OCI-LY7 (cell line): ENCODE data around the gene MCOLN3. TPM values are rescaled to one million over a fixed set of nuclear protein-coding genes. Genes with fewer than 3 reads are reported as not detected.
A peak's percentile ranks its signal among the peaks of the same experiment; 100 is the strongest.

Experiments used
- BruUV-seq: library from RNA; stranded (reverse); fragments of 400-500 nt; replicated peaks from 2 replicates; lab custom pipeline; 2021; lab: Mats Ljungman, UMichigan
- CTCF ChIA-PET: fragments of 300-600 bp; sonication (Branson Sonifier 250); formaldehyde crosslinking; loops from one replicate; lab custom pipeline; 2022; ENCODE audit warnings: antibody characterized with exemption; ENCODE audit not compliant: unreplicated experiment; lab: Charles Lee
- POLR2A ChIA-PET: fragments of 300-600 bp; sonication (Branson Sonifier 250); formaldehyde crosslinking; loops from one replicate; lab custom pipeline; 2022; ENCODE audit warnings: antibody characterized with exemption; lab: Charles Lee
- DNase-seq: peaks from one replicate; pipeline ENCODE4 v3.0.0-alpha.2; 2015; ENCODE audit warnings: low spot score
- H2AFZ ChIP-seq: fragments of 200-600 bp; sonication (generic), shearing (Covaris generic); 2 replicates; pipeline ENCODE4 v1.6.1; 2014; ENCODE audit warnings: mild to moderate bottlenecking, antibody characterized with exemption, low read length, moderate library complexity
- H3K27ac ChIP-seq: fragments of 200-600 bp; sonication (generic); 2 replicates; pipeline ENCODE4 v1.5.1; 2014; ENCODE audit warnings: mixed run types, low read depth, mild to moderate bottlenecking, moderate library complexity, low read length, inconsistent platforms; ENCODE audit not compliant: poor library complexity, severe bottlenecking
- H3K36me3 ChIP-seq: fragments of 200-600 bp; sonication (generic); 2 replicates; pipeline ENCODE4 v1.6.1; 2014; ENCODE audit warnings: mild to moderate bottlenecking, antibody characterized with exemption, low read length, moderate library complexity, mixed read lengths; ENCODE audit not compliant: insufficient read depth
- H3K4me1 ChIP-seq: fragments of 200-600 bp; sonication (generic); 2 replicates; pipeline ENCODE4 v1.5.1; 2014; ENCODE audit warnings: mild to moderate bottlenecking, low read length; ENCODE audit not compliant: insufficient read depth, poor library complexity, severe bottlenecking
- H3K4me2 ChIP-seq: fragments of 200-600 bp; sonication (generic); 2 replicates; pipeline ENCODE4 v1.6.1; 2014; ENCODE audit warnings: mild to moderate bottlenecking, low read length
- H3K4me3 ChIP-seq: fragments of 200-600 bp; sonication (generic); 2 replicates; pipeline ENCODE4 v1.5.1; 2014; ENCODE audit warnings: mild to moderate bottlenecking, low read depth, low read length; ENCODE audit not compliant: poor library complexity, severe bottlenecking
- H3K79me2 ChIP-seq: fragments of 200-600 bp; sonication (generic); 2 replicates; pipeline ENCODE4 v1.6.1; 2016; ENCODE audit warnings: low read depth, mild to moderate bottlenecking, low read length, moderate library complexity, mixed read lengths; ENCODE audit not compliant: insufficient read depth
- H3K9me2 ChIP-seq: fragments of 200-600 bp; sonication (generic); 2 replicates; pipeline ENCODE4 v1.6.1; 2016; ENCODE audit warnings: mild to moderate bottlenecking, low read length, mixed read lengths; ENCODE audit not compliant: insufficient read depth
- H3K9me3 ChIP-seq: fragments of 200-600 bp; sonication (generic); 2 replicates; pipeline ENCODE4 v1.6.1; 2014; ENCODE audit warnings: mild to moderate bottlenecking, mixed run types, low read length, mixed read lengths
- H4K20me1 ChIP-seq: fragments of 200-600 bp; sonication (generic); 2 replicates; pipeline ENCODE4 v1.6.1; 2014; ENCODE audit warnings: mild to moderate bottlenecking, antibody characterized with exemption, low read length, moderate library complexity, mixed read lengths; ENCODE audit not compliant: insufficient read depth
- CTCF ChIP-seq: fragments of 200-600 bp; sonication (generic); conservative IDR thresholded peaks from 2 replicates; pipeline ENCODE4 v1.5.1; 2014; ENCODE audit warnings: mild to moderate bottlenecking, antibody characterized with exemption, low read length, moderate library complexity, mixed read lengths
- EZH2phosphoT487 ChIP-seq: fragments of 200-600 bp; sonication (generic); IDR thresholded peaks from 2 replicates; pipeline ENCODE4 v1.6.1; 2018; ENCODE audit warnings: low read depth, borderline replicate concordance, mild to moderate bottlenecking, mixed run types, antibody characterized with exemption, low read length, moderate library complexity, mixed read lengths
- intact Hi-C: fragments of 100-400 bp; cut with micrococcal nuclease; formaldehyde crosslinking; loops from one replicate; pipeline ENCODE4 v1.10.0; 2022; ENCODE audit not compliant: unreplicated experiment
- total RNA-seq, 2 experiments: library from RNA; depleted of rRNA in 1 of 2; stranded (reverse); fragments of >200 nt in 1 of 2; shearing (Covaris generic) in 1 of 2; gene quantifications; 2 replicates each; pipeline ENCODE4 v1.2.3, GENCODE V29; 2014 to 2022

Gene MCOLN3
- total RNA-seq, 2 experiments from 2014 or later, result not detected

DNA sequence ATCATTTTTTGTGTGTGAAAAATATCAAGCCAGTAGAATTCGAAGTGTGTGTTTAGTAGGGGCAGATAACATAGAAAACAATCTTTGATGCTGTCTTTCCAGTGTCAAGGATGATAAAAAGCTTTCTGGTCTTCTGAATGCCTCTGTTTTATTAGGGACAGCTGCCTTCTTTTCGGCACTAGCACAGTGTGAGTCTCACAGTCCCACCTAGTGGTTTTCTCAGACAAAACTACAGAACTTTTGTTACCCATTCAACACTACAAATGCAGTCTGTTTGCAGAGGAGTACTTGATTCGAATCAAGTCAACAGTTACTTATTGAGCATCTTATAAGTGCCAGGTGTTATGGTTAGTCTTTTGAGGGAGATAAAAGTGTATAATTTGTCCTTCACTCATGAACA lies 30.6 kb upstream of the MCOLN3 start:
- Histone ChIP-seq H3K4me1 (no peaks in the 10 kb centered on the region), H4K20me1 (no peaks in the 10 kb centered on the region), H2AFZ (no peak overlapping the region), H3K79me2 (no peaks in the 10 kb centered on the region), H3K4me2 (no peak overlapping the region), H3K9me3 (no peaks in the 10 kb centered on the region), H3K4me3 (no peak overlapping the region), H3K27ac (no peak overlapping the region), H3K36me3 (no peaks in the 10 kb centered on the region), H3K9me2 (no peaks in the 10 kb centered on the region)
- peak; percentile 21 for DNase-seq
- peak; percentile 50 for TF ChIP-seq CTCF
- TF ChIP-seq EZH2phosphoT487, result no peak
- intact Hi-C loops, result loop anchor here (2.0 kb wide), 1 partner anchor 134 kb away; no protein-coding TSS in a partner anchor
- ChIA-PET CTCF (no interaction called here), POLR2A (no interaction called here)
- no TSS peak for BruUV-seq

DNA sequence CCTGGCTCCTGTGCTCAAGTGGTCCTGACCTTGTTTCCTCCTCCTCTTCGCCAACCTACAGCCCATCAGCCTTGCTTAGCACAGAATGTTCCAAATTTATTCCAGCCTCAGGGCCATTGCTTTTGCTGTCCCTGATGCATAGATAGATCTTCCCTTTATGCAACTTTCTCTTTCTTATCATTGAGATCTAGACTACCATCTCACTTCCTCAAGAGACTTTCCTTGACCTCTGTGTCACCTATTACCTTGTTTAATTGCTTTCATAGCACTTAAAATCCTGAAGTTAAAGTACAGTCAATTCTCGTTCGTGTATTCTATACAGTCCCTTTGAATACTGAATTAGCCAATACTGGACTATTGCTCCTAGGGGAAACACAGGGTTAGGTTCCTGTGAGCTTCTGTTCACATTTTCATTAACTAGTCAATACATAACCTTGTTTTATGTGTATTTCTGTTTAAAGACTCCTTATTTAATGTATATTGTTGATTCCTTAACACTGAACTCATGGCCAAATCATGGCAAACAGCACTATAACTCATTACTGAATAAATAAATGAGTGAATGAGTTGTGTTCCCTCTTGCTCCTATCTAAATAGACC lies 26.2 kb upstream of the MCOLN3 start:
- Histone ChIP-seq H2AFZ (no peak overlapping the region), H4K20me1 (no peaks in the 10 kb centered on the region), H3K27ac (no peak overlapping the region), H3K4me2 (no peak overlapping the region), H3K9me3 (no peaks in the 10 kb centered on the region), H3K4me3 (no peak overlapping the region), H3K36me3 (no peaks in the 10 kb centered on the region), H3K9me2 (no peaks in the 10 kb centered on the region), H3K4me1 (no peaks in the 10 kb centered on the region), H3K79me2 (no peaks in the 10 kb centered on the region)
- no TSS peak for BruUV-seq
- TF ChIP-seq EZH2phosphoT487, result no peak
- no peak for TF ChIP-seq CTCF
- intact Hi-C loops, result no loop called here
- POLR2A ChIA-PET, result no interaction called here
- CTCF ChIA-PET, result no interaction called here
- no peak for DNase-seq

GRCh38 chr1:85070972-85071492 lies 22.7 kb upstream of the MCOLN3 start:
- intact Hi-C loops, result no loop called here
- H3K9me2 ChIP-seq, result no peaks in the 10 kb centered on the region
- no TSS peak for BruUV-seq
- no peak overlapping the region for H3K4me2 ChIP-seq
- no peaks in the 10 kb centered on the region for H3K9me3 ChIP-seq
- TF ChIP-seq EZH2phosphoT487 (no peak), CTCF (no peak)
- ChIA-PET POLR2A (no interaction called here), CTCF (no interaction called here)
- no peak overlapping the region for H2AFZ ChIP-seq
- H3K4me1 ChIP-seq, result no peaks in the 10 kb centered on the region
- H3K36me3 ChIP-seq, result no peaks in the 10 kb centered on the region
- no peak for DNase-seq
- no peaks in the 10 kb centered on the region for H4K20me1 ChIP-seq
- no peak overlapping the region for H3K27ac ChIP-seq
- H3K4me3 ChIP-seq, result no peak overlapping the region
- no peaks in the 10 kb centered on the region for H3K79me2 ChIP-seq
